ENCODE results near the gene CDH4.

CDH4 gene

DNA sequence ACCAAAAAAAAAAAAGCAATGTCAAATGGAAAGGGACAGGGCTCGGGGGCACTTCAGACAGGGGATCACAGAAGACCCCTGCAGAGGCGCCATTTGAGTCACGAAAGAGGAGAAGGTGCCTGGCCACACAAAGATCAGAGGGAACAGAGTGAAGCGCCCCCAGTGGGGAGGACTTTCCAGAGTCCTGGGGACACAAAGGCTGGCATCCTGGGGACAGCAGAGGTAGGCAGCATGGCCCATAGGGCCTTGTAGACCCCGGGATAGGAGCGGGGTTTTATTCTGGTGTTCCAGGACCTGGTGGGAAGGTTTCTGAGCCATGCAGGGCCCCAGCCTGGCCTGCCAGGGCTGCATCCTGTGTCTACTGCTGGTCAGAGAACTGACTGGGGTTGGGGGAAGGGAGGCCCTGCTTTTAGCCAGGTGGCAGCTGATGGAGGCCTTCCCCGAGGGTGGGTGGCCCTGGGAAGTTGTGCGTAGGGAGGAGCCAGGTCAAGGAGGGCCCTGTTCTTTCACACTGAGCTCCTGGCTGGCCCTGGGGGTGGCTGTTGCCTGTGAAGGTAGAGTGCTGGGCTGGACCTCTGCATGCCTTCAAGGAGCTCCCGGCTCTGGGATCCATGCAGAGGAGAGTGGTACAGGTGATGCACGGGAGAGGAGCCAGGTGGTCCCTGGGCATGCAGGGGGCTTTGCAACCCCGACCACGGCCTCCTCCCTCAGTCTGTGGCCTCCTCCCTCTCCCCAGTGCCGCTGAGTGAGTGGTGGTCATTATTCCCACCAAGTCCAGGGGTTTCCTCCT lies 117.9 kb downstream of the CDH4 start:
- H3K27ac ChIP-seq = no peak overlapping the region
- no peak for DNase-seq (ENCODE audit: low spot score)
- ChIA-PET CTCF (no interaction called here), POLR2A (ENCODE audit: low non-redundant PET) (no interaction called here)
- TF ChIP-seq, protein P1, sequence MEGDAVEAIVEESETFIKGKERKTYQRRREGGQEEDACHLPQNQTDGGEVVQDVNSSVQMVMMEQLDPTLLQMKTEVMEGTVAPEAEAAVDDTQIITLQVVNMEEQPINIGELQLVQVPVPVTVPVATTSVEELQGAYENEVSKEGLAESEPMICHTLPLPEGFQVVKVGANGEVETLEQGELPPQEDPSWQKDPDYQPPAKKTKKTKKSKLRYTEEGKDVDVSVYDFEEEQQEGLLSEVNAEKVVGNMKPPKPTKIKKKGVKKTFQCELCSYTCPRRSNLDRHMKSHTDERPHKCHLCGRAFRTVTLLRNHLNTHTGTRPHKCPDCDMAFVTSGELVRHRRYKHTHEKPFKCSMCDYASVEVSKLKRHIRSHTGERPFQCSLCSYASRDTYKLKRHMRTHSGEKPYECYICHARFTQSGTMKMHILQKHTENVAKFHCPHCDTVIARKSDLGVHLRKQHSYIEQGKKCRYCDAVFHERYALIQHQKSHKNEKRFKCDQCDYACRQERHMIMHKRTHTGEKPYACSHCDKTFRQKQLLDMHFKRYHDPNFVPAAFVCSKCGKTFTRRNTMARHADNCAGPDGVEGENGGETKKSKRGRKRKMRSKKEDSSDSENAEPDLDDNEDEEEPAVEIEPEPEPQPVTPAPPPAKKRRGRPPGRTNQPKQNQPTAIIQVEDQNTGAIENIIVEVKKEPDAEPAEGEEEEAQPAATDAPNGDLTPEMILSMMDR (conservative IDR thresholded peaks at IDR 0.05; ENCODE audit: low read depth) = no peak

DNA sequence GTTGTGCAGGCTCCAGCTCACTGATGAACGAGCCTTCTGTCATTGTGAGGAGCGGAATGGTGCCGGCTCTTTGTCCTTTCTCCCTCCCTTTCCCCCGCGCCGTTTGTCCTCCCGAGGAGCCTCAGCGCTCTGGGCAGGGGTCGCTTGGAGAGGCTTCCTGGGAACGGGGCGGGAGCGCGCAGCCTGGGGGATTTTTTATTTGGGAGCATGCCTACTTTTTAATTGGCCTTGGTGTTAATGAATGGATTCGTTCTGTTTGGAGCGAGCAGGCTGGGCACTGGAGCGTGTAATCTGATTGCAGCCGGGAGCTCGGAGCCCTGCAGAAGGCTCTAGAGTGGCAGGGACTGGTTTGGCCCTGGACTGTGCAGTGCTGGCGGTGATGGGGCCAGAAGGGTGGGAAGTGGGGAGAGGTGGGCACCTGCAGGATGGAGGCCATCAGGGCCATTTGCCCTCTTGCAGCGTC lies 118.8 kb downstream of the CDH4 start:
- TF ChIP-seq, protein P1 (conservative IDR thresholded peaks at IDR 0.05; ENCODE audit: low read depth) = no peak
- POLR2A ChIA-PET (ENCODE audit: low non-redundant PET) = no interaction called here
- no peak overlapping the region for H3K27ac ChIP-seq
- DNase-seq (ENCODE audit: low spot score) = no peak
- CTCF ChIA-PET = no interaction called here

DNA sequence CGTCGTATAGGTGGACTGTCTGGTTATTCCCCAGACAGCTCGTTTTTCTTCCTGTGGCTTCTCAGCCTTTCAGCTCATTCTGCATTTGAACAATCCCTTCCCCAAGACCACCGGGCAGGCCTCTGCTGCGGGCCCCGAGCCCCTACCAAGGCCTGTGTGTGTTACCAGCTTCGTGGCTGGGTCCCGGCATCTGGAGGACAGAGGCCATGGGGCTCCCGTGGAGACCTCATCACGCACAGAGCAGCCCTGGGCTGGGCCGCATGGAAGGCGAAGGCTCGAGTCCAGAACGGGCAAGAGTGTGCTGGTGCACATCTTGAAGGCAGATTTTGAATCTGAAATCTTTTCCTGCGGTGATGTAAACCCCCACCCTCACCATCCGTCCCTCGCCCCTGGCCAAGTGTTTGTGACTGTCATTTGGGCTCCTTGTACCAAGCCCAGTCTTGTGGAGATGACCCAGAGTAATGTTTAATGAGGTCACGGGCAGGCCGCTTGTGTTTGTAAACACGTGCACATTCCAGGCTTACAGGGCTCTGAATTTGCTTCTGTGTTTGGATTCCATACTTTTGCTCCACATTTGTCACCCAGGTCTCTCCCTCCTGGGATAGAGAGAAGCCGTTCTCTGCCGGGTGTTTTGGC lies 119.6 kb downstream of the CDH4 start:
- TF ChIP-seq, protein P1 (conservative IDR thresholded peaks at IDR 0.05; ENCODE audit: low read depth) = no peak
- ChIA-PET CTCF (no interaction called here), POLR2A (ENCODE audit: low non-redundant PET) (no interaction called here)
- H3K27ac ChIP-seq = no peak overlapping the region
- no peak for DNase-seq (ENCODE audit: low spot score)

DNA sequence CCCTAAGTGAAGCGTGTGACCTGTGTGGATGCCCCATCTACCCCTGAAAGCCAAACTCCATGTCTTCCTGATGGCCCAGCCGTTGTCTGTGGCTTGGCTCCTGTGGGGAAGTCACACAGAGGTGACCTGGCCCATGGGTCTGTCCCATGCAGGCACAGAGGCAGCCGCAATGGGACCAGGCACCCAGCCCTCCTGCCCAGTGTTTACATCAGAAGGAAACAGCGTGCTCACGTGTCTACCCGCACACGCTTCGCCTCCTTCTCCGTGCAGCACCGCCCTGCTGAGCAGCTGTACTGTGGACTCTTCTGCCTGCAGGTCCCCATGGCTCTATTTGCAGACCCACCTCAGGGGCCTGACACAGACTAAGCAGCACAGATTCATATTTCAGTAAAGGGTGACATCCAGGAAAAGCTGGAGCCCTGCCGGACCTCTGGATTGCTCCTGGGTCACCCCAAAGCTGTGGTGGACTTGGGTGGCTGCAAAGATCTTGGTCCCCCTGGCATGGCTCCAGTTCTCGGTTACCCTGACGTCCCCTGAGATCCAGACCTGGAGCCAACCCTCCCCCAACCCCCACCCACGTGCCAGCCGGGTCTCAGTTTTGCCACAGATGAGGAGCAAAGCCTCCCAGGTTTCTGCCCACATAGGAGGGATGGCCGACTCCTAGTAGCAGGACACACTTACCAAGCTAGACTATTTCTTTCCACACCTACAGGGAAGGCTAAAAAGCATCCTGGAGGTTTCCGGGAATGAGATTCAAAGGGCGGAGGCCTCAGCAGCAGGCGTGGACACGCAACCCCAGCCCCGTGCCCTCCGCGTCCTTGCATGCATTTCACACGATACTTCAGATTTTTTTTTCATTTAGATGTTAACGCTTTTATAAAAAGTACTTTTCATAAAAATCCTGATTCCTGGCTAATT lies 120.3 kb downstream of the CDH4 start:
- CTCF ChIA-PET = interaction anchor here (0.7 kb wide), 1 partner anchor 502 kb away, joined by 3 read pairs; no protein-coding TSS in a partner anchor
- no peak overlapping the region for H3K27ac ChIP-seq
- DNase-seq (ENCODE audit: low spot score) = no peak
- TF ChIP-seq, protein P1 (conservative IDR thresholded peaks at IDR 0.05; ENCODE audit: low read depth) = no peak
- POLR2A ChIA-PET (ENCODE audit: low non-redundant PET) = no interaction called here

DNA sequence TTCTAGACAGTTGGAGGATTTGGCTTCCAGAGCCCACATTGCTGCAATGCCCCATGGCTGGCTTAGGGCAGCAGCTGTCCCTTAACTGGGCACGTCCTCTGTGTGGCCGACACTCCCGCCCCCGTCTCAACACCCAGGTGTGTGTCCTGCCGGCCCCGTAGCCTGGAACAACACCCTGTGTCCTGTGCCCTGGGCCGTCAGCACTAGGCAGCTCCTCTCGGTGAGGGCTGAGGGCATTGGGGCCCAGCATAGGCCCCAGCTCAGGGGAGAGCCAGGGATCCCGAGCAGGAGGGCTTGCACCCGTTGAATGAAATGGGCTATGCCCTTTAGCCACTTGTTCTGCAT lies 121.0 kb downstream of the CDH4 start:
- ChIA-PET POLR2A (ENCODE audit: low non-redundant PET) (no interaction called here), CTCF (no interaction called here)
- no peak for DNase-seq (ENCODE audit: low spot score)
- no peak overlapping the region for H3K27ac ChIP-seq
- TF ChIP-seq, protein P1 (conservative IDR thresholded peaks at IDR 0.05; ENCODE audit: low read depth) = no peak

DNA sequence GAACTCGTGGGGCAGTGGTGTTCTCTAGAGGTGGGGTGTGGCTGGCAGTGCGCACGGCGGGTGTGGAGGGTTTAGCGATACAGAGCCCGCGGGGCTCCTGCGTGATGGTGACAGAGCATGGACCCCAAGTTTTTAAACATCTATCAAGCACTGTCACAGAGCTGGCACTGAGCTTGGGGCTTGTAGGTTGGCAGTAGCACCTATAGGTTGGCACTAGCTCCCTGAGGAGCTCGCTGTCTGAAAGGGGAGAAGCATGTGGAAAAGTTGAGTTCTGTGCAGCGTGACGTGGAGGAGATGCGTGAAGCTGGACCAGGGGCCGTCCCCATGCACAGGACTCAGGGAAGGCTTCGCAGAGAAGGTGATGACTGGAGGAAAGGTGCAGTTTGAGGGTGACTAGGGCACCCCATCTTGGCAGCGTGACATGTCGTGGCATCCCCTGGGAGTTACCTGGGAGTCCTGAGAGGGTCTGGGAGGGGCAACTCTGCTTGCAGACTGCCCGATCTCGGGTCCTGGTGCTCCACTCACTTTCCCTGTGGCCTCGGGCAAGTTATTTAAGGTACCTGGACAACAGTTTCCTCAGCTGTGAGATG lies 122.0 kb downstream of the CDH4 start:
- TF ChIP-seq, protein P1 (conservative IDR thresholded peaks at IDR 0.05; ENCODE audit: low read depth) = no peak
- ChIA-PET CTCF (no interaction called here), POLR2A (ENCODE audit: low non-redundant PET) (no interaction called here)
- no peak for DNase-seq (ENCODE audit: low spot score)
- H3K27ac ChIP-seq = no peak overlapping the region
